Measurements from ENCODE around the gene COL23A1.

The COL23A1 gene

GRCh38 chr5:178590141-178590923, at the start of gene COL23A1:
TSS of gene COL23A1 (minus strand) at chr5:178590393.
- DNase-seq (ENCODE audit: low spot score) = peak; percentile 72
- in situ Hi-C loops (cut with MboI; ENCODE audit: low pct_unique_long_range_greater_than_20kb, low sequenced_read_pairs, unreplicated experiment) = no loop called here
- TF ChIP-seq, protein P1, sequence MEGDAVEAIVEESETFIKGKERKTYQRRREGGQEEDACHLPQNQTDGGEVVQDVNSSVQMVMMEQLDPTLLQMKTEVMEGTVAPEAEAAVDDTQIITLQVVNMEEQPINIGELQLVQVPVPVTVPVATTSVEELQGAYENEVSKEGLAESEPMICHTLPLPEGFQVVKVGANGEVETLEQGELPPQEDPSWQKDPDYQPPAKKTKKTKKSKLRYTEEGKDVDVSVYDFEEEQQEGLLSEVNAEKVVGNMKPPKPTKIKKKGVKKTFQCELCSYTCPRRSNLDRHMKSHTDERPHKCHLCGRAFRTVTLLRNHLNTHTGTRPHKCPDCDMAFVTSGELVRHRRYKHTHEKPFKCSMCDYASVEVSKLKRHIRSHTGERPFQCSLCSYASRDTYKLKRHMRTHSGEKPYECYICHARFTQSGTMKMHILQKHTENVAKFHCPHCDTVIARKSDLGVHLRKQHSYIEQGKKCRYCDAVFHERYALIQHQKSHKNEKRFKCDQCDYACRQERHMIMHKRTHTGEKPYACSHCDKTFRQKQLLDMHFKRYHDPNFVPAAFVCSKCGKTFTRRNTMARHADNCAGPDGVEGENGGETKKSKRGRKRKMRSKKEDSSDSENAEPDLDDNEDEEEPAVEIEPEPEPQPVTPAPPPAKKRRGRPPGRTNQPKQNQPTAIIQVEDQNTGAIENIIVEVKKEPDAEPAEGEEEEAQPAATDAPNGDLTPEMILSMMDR (IDR thresholded peaks at IDR 0.05; ENCODE audit: extremely low read depth, insufficient read depth, missing control alignments) = peak; percentile 72

DNA sequence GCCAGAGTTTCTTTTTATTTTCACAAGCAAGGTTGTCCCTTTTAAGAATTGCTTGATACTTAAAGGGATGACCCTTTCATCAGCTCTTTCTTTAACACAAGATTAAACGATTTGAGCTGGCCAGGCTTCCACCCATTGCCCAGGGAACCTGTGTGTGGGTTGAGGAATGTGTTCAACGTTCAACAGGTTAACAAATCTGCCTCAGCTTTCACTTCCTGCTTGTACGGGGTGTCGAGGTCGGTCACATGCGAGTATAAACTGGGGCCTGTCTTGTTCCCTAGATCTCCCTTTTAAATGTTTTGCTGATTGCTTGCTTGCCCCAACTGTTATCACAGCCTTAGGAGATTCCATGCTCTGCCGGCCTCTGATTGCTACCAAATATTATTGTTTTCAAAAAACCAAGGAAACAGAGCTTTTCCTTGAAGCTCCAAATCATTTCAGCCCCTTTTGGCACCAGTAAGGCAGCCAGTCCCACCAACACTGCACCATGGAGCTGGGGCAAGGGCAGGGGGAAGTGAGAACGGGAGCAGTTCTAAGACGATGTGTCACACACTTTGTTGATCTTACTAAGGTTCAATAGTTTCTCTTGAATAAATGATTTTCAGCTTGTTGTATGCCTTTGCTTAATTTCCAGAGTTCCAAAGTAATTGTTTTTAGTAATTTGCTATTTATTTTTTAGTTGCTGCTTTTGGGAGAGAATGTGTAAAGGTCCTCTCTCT, 47.3 kb upstream of the COL23A1 start:
- TF ChIP-seq, protein P1 (IDR thresholded peaks at IDR 0.05; ENCODE audit: extremely low read depth, insufficient read depth, missing control alignments) = no peak
- in situ Hi-C loops (cut with MboI; ENCODE audit: low pct_unique_long_range_greater_than_20kb, low sequenced_read_pairs, unreplicated experiment) = no loop called here
- DNase-seq (ENCODE audit: low spot score) = no peak

DNA sequence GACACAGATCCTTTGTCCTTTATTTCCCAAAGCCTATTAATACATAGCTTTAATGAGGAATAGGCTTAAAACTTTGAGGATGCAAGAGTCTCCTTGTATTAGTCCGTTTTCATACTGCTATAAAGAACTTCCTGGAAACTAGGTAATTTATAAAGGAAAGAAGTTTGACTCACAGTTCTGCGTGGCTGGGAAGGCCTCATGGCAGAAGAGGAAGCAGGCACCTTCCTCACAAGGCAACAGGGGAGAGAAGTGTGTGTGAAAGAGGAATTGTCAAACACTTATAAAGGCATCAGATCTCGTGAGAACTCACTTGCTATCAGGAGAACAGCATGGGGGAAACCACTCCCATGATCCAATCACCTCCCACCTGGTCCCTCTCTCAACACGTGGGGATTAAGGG, 42.1 kb upstream of the COL23A1 start:
- no peak for DNase-seq (ENCODE audit: low spot score)
- in situ Hi-C loops (cut with MboI; ENCODE audit: low pct_unique_long_range_greater_than_20kb, low sequenced_read_pairs, unreplicated experiment) = no loop called here
- TF ChIP-seq, protein P1 (IDR thresholded peaks at IDR 0.05; ENCODE audit: extremely low read depth, insufficient read depth, missing control alignments) = no peak

DNA sequence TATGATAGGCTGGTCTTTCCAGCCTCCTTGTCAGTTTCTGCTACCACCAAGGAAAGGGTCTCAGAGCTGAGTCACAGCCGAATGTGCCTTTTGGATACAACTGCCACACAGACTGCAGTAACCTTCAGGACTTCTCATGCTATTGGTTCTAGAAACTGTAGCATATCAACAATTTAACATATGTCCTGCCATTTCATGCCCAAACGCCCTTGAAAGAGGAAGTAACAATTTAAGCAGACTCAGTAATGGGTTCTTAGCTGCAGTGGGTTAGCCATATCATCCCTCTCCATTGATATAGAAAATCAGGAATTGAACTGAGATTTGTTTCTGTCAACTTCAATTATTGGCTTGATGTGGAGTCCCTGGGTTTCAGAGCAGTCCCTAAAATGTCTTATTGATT, 40.8 kb upstream of the COL23A1 start:
- in situ Hi-C loops (cut with MboI; ENCODE audit: low pct_unique_long_range_greater_than_20kb, low sequenced_read_pairs, unreplicated experiment) = no loop called here
- TF ChIP-seq, protein P1 (IDR thresholded peaks at IDR 0.05; ENCODE audit: extremely low read depth, insufficient read depth, missing control alignments) = no peak
- DNase-seq (ENCODE audit: low spot score) = no peak

GRCh38 chr5:178630475-178630930, 40.3 kb upstream of the COL23A1 start:
- TF ChIP-seq, protein P1 (IDR thresholded peaks at IDR 0.05; ENCODE audit: extremely low read depth, insufficient read depth, missing control alignments) = no peak
- DNase-seq (ENCODE audit: low spot score) = no peak
- in situ Hi-C loops (cut with MboI; ENCODE audit: low pct_unique_long_range_greater_than_20kb, low sequenced_read_pairs, unreplicated experiment) = no loop called here

DNA sequence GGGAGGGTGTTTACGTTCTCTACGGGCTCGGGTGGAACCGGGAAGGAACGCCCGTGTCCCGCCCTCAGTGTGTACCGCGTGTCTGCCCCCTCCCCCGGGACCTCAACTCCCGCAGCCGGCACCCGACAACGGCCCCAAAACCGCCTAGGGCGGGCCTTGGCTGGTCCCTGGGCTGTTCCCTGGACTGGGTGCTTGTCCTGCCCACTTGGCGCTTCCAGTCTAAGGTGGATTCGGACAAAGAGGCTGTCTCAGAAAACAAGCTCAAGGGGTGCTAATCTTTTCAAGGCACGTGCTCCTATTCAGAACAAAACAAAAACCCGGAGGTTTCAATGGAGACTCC, 37.0 kb upstream of the COL23A1 start:
- in situ Hi-C loops (cut with MboI; ENCODE audit: low pct_unique_long_range_greater_than_20kb, low sequenced_read_pairs, unreplicated experiment) = no loop called here
- no peak for DNase-seq (ENCODE audit: low spot score)
- TF ChIP-seq, protein P1 (IDR thresholded peaks at IDR 0.05; ENCODE audit: extremely low read depth, insufficient read depth, missing control alignments) = no peak

All from GM13977 (cell line).